Left colon (tissue), 2 donors: ENCODE measurements around the gene PLPP3. TPM values are rescaled to one million over a fixed set of nuclear protein-coding genes. Genes with fewer than 3 reads are reported as not detected.

Source experiments
- ATAC-seq: fragments of 200-7000 bp; cut with Tn5 transposase; one replicate; pipeline ENCODE4 v1.9.1; 2020; ENCODE audit warnings: mild to moderate bottlenecking, moderate library complexity
- DNase-seq, 2 donors: peaks; one replicate each; pipeline ENCODE4 v3.0.0-alpha.2; 2020
- intact Hi-C, 2 donors: fragments of 100-400 bp; cut with DNase I in 1 of 2; cut with micrococcal nuclease in 1 of 2; formaldehyde crosslinking; loops; one replicate each; pipeline versions ENCODE4 v1.11.2 to v1.14.0; 2022; cut with DNase I, micrococcal nuclease
- total RNA-seq, 2 donors: library from RNA; stranded (reverse); fragmentation: NEBNext Ultra II Directional; extraction: Animal tissue kit (Norgen Biotek cat#: 25700); gene quantifications; one replicate each; pipeline ENCODE4 v1.2.1, GENCODE V29; 2021
- donor health status: DM: no; HTN: no; CAD: no.
- donor health status: DM: yes; HTN: yes; CAD: no.

PLPP3 gene
- total RNA-seq, 2 donors from 2014 or later: 29.8 to 46.5 TPM

- no peak for ATAC-seq
Observed at GRCh38 chr1:56453417-56454078, 125.8 kb downstream of the PLPP3 start.

GRCh38 chr1:56453016-56453415, 126.3 kb downstream of the PLPP3 start:
- intact Hi-C loops: no loop called here
- ATAC-seq (no peak), DNase-seq (no peak)

More at GRCh38 chr1:56453417-56454078, 125.8 kb downstream of the PLPP3 start:
- DNase-seq: no peak
- intact Hi-C loops: no loop called here

- ATAC-seq (no peak), DNase-seq (peak in 1 of 2 donors; percentile 33)
- intact Hi-C loops: no loop called here
Observed at GRCh38 chr1:56452027-56453011, 127.0 kb downstream of the PLPP3 start.

GRCh38 chr1:56451491-56451890, 127.9 kb downstream of the PLPP3 start:
- intact Hi-C loops: no loop called here
- ATAC-seq (peak; percentile 99), DNase-seq (peak; percentile 68 to 70)

GRCh38 chr1:56450004-56450666, 129.2 kb downstream of the PLPP3 start:
- ATAC-seq: no peak
- intact Hi-C loops: no loop called here
- no peak for DNase-seq

GRCh38 chr1:56448529-56449300, 130.6 kb downstream of the PLPP3 start:
- ATAC-seq (no peak), DNase-seq (no peak)
- intact Hi-C loops: no loop called here

- no peak for ATAC-seq
- DNase-seq: no peak
- intact Hi-C loops: no loop called here
Observed at GRCh38 chr1:56447823-56448222, 131.5 kb downstream of the PLPP3 start.

GRCh38 chr1:56446531-56447098, 132.7 kb downstream of the PLPP3 start:
- no peak for ATAC-seq

GRCh38 chr1:56444960-56445646, 134.3 kb downstream of the PLPP3 start:
- intact Hi-C loops: no loop called here
- ATAC-seq (no peak), DNase-seq (no peak)

More at GRCh38 chr1:56446531-56447098, 132.7 kb downstream of the PLPP3 start:
- intact Hi-C loops: no loop called here
- peak in 1 of 2 donors; percentile 40 for DNase-seq

Other genes with a start within 250 kb of the PLPP3 start
- gene PRKAA2, start 65.8 kb upstream of the PLPP3 start, total RNA-seq: 1 to 10 TPM; 3.5 to 4.4 TPM
- gene FYB2, start 239.8 kb upstream of the PLPP3 start, total RNA-seq: 1 to 10 TPM; 1.4 to 6.0 TPM